Loucy (cell line): Measurements from ENCODE around the gene ATRNL1.

Experiments
- H2AFZ ChIP-seq: fragments of 200-600 bp; sonication (generic); 2 replicates; pipeline ENCODE4 v1.6.0; 2016; ENCODE audit warnings: antibody characterized with exemption, mild to moderate bottlenecking, low read length, moderate library complexity
- H3F3A ChIP-seq: fragments of 200-600 bp; 2 replicates; pipeline ENCODE4 v1.6.0; 2016; ENCODE audit warnings: antibody characterized with exemption, low read depth, mild to moderate bottlenecking
- H3K27me3 ChIP-seq: fragments of 200-600 bp; sonication (generic); 2 replicates; pipeline ENCODE4 v1.6.1; 2014; ENCODE audit warnings: low read length, mild to moderate bottlenecking; ENCODE audit not compliant: insufficient read depth, poor library complexity, severe bottlenecking
- H3K36me3 ChIP-seq: fragments of 200-600 bp; sonication (generic); 2 replicates; pipeline ENCODE4 v1.6.1; 2016; ENCODE audit warnings: low read length; ENCODE audit not compliant: insufficient read depth
- H3K4me1 ChIP-seq: fragments of 200-600 bp; sonication (generic); 2 replicates; pipeline ENCODE4 v1.5.1; 2014; ENCODE audit warnings: low read length, mild to moderate bottlenecking; ENCODE audit not compliant: insufficient read depth, poor library complexity, severe bottlenecking
- H3K4me2 ChIP-seq: fragments of 200-600 bp; sonication (generic); 2 replicates; pipeline ENCODE4 v1.6.0; 2014; ENCODE audit warnings: antibody characterized with exemption, low read length, low read depth, mild to moderate bottlenecking; ENCODE audit not compliant: poor library complexity, severe bottlenecking
- H3K4me3 ChIP-seq: fragments of 200-600 bp; sonication (generic); 2 replicates; pipeline ENCODE4 v1.5.1; 2014; ENCODE audit warnings: low read length, mild to moderate bottlenecking, mixed read lengths; ENCODE audit not compliant: poor library complexity, severe bottlenecking
- H3K79me2 ChIP-seq: fragments of 200-600 bp; sonication (generic); 2 replicates; pipeline ENCODE4 v1.6.1; 2014; ENCODE audit warnings: low read length; ENCODE audit not compliant: insufficient read depth
- H3K9ac ChIP-seq: fragments of 200-600 bp; sonication (generic); 2 replicates; pipeline ENCODE4 v1.6.0; 2014; ENCODE audit warnings: mild to moderate bottlenecking, low read depth, low read length, moderate library complexity; ENCODE audit not compliant: poor library complexity, severe bottlenecking
- H3K9me2 ChIP-seq: fragments of 200-600 bp; sonication (generic); replicated peaks from 2 replicates; pipeline ENCODE4 v1.6.1; 2016; ENCODE audit warnings: low read depth, low read length, mixed read lengths
- H3K9me3 ChIP-seq: fragments of 200-600 bp; sonication (generic); 2 replicates; pipeline ENCODE4 v1.6.1; 2014; ENCODE audit warnings: mild to moderate bottlenecking, antibody characterized with exemption, low read length, low read depth; ENCODE audit not compliant: insufficient read depth
- H4K20me1 ChIP-seq: fragments of 200-600 bp; sonication (generic); 2 replicates; pipeline ENCODE4 v1.6.0; 2014; ENCODE audit warnings: antibody characterized with exemption, low read length, mild to moderate bottlenecking; ENCODE audit not compliant: insufficient read depth, poor library complexity, severe bottlenecking
- CTCF ChIP-seq: fragments of 200-600 bp; sonication (generic); conservative IDR thresholded peaks from 2 replicates; pipeline ENCODE4 v1.5.1; 2014; ENCODE audit warnings: mild to moderate bottlenecking, antibody characterized with exemption, low read length
- EZH2phosphoT487 ChIP-seq: fragments of 200-600 bp; IDR thresholded peaks from 2 replicates; pipeline ENCODE4 v1.6.1; 2018; ENCODE audit warnings: antibody characterized with exemption, mild to moderate bottlenecking, moderate library complexity, borderline replicate concordance

Gene ATRNL1

DNA sequence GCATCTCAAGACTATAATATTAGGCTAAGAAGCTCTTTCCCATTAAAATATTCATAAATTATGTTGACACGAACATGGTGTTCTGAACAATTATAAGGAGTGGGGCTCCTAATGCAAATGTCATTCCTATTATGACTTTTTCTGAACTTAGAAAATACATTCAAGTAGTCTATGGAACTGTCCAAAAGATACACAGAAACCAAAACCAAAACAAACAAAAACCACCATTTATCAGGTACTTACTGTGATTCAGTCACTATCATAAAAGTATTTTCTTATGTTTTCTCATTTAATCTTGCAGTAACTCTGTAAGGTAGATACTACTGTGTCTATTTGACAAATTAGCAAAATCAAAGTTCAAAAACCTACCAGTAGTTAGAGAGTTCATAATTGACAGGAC, 773.0 kb downstream of the ATRNL1 start:
- Histone ChIP-seq H3K4me3 (peak overlapping the region; percentile 61), H3K9ac (peak overlapping the region; percentile 68), H3K27me3 (no peaks in the 10 kb centered on the region), H3K4me2 (peak overlapping the region; percentile 75), H3K9me2 (no peaks in the 10 kb centered on the region), H4K20me1 (no peaks in the 10 kb centered on the region), H3F3A (peaks cover 18% of the 10 kb centered on the region), H3K79me2 (peaks cover 15% of the 10 kb centered on the region), H3K9me3 (no peaks in the 10 kb centered on the region), H3K4me1 (peaks cover 44% of the 10 kb centered on the region), H3K36me3 (no peaks in the 10 kb centered on the region), H2AFZ (no peak overlapping the region)
- TF ChIP-seq CTCF (no peak), EZH2phosphoT487 (no peak)

GRCh38 chr10:115866691-115867090, 773.5 kb downstream of the ATRNL1 start:
- TF ChIP-seq CTCF (no peak), EZH2phosphoT487 (no peak)
- H2AFZ ChIP-seq: no peak overlapping the region; the same call in 1 of the 2 replicates
- H3K4me1 ChIP-seq: peaks cover 44% of the 10 kb centered on the region
- H3K4me3 ChIP-seq: peak overlapping the region; percentile 61
- H3K9me3 ChIP-seq: no peaks in the 10 kb centered on the region
- H4K20me1 ChIP-seq: no peaks in the 10 kb centered on the region
- H3K27me3 ChIP-seq: no peaks in the 10 kb centered on the region
- no peaks in the 10 kb centered on the region for H3K36me3 ChIP-seq
- H3K4me2 ChIP-seq: peak overlapping the region; percentile 75
- peaks cover 15% of the 10 kb centered on the region for H3K79me2 ChIP-seq
- H3F3A ChIP-seq: peaks cover 18% of the 10 kb centered on the region
- H3K9ac ChIP-seq: peak overlapping the region; percentile 68
- H3K9me2 ChIP-seq: no peaks in the 10 kb centered on the region

- no peaks in the 10 kb centered on the region for H3K36me3 ChIP-seq
- H3K9me3 ChIP-seq: no peaks in the 10 kb centered on the region
- peaks cover 41% of the 10 kb centered on the region for H3K4me1 ChIP-seq
- peak overlapping the region; percentile 75 for H3K4me2 ChIP-seq
- H3K27me3 ChIP-seq: no peaks in the 10 kb centered on the region
- H3K4me3 ChIP-seq: peak overlapping the region; percentile 61
- TF ChIP-seq CTCF (no peak), EZH2phosphoT487 (no peak)
- H3F3A ChIP-seq: peaks cover 18% of the 10 kb centered on the region
- H2AFZ ChIP-seq: no peak overlapping the region
- peaks cover 15% of the 10 kb centered on the region for H3K79me2 ChIP-seq
- H3K9ac ChIP-seq: peak overlapping the region; percentile 31
- H3K9me2 ChIP-seq: no peaks in the 10 kb centered on the region
- H4K20me1 ChIP-seq: no peaks in the 10 kb centered on the region
Measured at GRCh38 chr10:115867305-115867704, 774.1 kb downstream of the ATRNL1 start.
